AG04450 (cell line): ENCODE results near the gene EYA3. TPM values are rescaled to one million over a fixed set of nuclear protein-coding genes. Genes with fewer than 3 reads are reported as not detected.

Source experiments
- CTCF ChIA-PET: fragments of 300-600, 350-600 bp; formaldehyde crosslinking; extraction: SDS; loops from one replicate; lab custom pipeline; 2022; ENCODE audit warnings: antibody characterized with exemption, inconsistent platforms; lab: Charles Lee
- POLR2A ChIA-PET: fragments of 350-600 bp; formaldehyde crosslinking; extraction: SDS; loops from one replicate; lab custom pipeline; 2021; ENCODE audit warnings: antibody characterized with exemption, inconsistent platforms; lab: Yijun Ruan, JAX
- DNase-seq: peaks from one replicate; pipeline ENCODE4 v3.0.0-alpha.2; 2011; ENCODE audit warnings: low read depth, low spot score
- H3K27ac ChIP-seq: one replicate; pipeline ENCODE4 v1.5.1; 2012; ENCODE audit warnings: low read depth, low read length, control low read depth
- H3K27me3 ChIP-seq: one replicate; pipeline ENCODE4 v1.6.0; 2012; ENCODE audit warnings: low read length; ENCODE audit not compliant: control insufficient read depth, insufficient read depth
- H3K4me3 ChIP-seq: 2 replicates; pipeline ENCODE4 v1.5.1; 2011; ENCODE audit warnings: mild to moderate bottlenecking, low read depth, low read length, control low read depth
- H3K9me3 ChIP-seq: 2 replicates; pipeline ENCODE4 v1.5.1; 2012; ENCODE audit warnings: low read length; ENCODE audit not compliant: control insufficient read depth, insufficient read depth
- polyA plus RNA-seq: library from polyadenylated mRNA; depleted of rRNA; stranded (reverse); fragments of >200 nt; gene quantifications from 2 replicates; pipeline ENCODE4 v1.2.3, GENCODE V29; 2011
- TF ChIP-seq, protein P1 (sequence below): IDR thresholded peaks from 2 replicates; pipeline ENCODE4 v1.5.1; 2011; ENCODE audit warnings: low read depth, low read length, control low read depth, inconsistent platforms

Gene EYA3
- polyA plus RNA-seq, 1 experiment: 17.0 TPM

DNA sequence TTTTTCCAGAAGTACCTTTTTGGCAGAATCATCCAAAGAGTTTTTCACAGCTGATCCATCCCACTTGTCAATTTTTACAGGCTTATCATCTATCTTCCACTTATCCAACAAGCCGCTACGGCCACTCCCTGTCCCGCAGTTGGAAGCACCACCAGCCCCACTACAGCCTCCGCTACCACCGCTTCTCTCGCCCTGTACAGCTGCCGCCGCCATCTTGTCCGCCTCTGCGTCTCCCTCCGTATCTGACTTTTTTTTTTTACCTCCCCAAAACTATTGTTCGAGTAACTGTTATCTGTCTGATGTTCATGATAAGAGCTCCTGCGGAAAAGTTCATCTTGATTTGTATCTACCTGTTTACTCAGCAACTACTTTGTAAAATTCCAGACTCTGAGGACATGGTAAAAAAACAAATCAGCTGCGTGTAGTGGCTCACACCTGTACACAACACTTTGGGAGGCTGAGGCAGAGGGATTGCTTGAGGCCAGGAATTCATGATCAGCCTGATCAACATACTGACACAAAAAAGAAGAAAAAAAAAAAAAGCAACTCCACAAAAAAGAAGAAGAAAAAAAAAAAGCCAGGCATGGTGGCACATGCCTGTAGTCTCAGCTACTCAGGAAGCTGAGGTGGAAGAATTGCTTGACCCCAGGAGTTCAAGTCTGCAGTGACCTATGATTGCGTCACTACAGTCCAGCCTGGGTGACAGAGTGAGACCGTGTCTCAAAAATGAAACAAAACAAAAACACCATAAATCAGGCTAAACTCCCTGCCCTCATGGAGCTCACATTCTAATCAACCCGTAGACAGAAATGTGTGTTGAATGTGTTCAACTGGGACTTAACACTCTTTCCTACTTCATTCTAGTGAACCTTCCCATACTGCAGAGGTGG, 8.0 kb upstream of the EYA3 start:
- ChIA-PET POLR2A (no interaction called here), CTCF (interaction anchor here (0.6 to 1.5 kb wide), 2 partner anchors 112 to 455 kb away, joined by 3 to 7 read pairs; no protein-coding TSS in a partner anchor)
- Histone ChIP-seq H3K27me3 (no peaks in the 10 kb centered on the region), H3K9me3 (no peaks in the 10 kb centered on the region), H3K4me3 (no peak overlapping the region), H3K27ac (no peak overlapping the region)
- DNase-seq: no peak
- TF ChIP-seq, protein P1, sequence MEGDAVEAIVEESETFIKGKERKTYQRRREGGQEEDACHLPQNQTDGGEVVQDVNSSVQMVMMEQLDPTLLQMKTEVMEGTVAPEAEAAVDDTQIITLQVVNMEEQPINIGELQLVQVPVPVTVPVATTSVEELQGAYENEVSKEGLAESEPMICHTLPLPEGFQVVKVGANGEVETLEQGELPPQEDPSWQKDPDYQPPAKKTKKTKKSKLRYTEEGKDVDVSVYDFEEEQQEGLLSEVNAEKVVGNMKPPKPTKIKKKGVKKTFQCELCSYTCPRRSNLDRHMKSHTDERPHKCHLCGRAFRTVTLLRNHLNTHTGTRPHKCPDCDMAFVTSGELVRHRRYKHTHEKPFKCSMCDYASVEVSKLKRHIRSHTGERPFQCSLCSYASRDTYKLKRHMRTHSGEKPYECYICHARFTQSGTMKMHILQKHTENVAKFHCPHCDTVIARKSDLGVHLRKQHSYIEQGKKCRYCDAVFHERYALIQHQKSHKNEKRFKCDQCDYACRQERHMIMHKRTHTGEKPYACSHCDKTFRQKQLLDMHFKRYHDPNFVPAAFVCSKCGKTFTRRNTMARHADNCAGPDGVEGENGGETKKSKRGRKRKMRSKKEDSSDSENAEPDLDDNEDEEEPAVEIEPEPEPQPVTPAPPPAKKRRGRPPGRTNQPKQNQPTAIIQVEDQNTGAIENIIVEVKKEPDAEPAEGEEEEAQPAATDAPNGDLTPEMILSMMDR: no peak

DNA sequence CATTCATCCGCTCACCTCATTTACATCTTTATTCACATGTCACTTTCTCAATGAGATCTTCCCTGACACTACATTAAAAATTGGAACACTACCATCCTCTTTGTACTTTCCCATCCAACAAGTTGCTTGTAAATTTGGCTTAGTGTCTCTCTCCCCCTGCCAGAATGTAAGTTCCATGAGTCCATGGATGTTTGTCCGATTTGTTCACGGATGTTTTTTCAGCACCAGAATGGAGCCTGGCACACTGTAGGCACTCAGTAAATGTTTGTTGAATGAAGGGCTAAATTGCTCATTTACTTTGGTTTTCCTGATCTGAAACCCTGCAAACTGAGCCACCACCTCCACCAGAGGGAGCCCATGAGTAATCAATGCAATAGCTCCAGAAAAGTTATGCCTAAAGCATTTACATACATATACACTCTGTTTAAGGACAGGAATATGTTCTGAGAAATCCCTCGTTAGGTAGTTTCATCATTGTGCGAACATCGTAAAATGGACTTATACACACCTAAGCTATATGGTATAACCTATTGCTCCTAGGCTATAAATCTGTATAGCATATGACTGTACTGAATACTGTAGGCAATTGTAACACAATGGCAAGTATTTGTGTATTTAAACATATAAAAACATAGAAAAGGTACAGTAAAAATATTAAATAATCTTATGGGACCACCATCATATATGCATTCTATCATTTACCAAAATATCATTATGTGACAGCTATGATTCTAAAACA, 2.8 kb upstream of the EYA3 start:
- POLR2A ChIA-PET: interaction anchor here (0.5 to 1.5 kb wide), 7 partner anchors 38 to 159 kb away, joined by 3 to 6 read pairs (median 3); partner anchors contain the start of gene ATP5IF1
- TF ChIP-seq, protein P1: peak; percentile 92

DNA sequence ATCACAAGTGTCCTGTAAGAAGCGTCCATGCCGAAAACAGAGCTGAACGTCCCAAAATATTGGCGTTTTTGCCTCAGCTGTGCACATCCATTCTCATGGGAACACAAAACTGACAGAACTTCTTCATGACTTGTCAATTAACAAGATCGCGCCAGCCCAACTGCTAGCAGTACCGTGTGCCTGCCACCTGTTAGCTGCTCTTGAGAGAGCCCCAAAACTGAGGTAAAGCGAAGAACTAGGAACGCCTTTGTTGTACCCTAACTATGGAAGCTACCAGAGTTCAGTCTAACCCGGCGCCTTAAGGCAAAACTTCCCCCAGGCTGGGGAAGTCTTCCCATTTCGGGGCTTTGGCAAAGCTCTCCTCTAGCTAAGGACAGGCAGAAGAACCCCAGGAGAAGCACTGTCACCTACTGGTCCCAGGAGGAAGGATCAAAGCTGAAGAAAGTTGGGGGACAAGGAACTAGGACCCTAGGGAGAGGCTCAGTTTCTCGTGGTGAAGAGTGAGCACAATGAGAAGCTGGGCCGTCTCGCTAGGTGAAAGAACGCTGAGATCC, 719 bp downstream of the EYA3 start:
- no peak for DNase-seq
- H3K27me3 ChIP-seq: no peaks in the 10 kb centered on the region
- TF ChIP-seq, protein P1: no peak; the same call in 1 of the 2 replicates
- peak overlapping the region; percentile 87 for H3K27ac ChIP-seq
- H3K4me3 ChIP-seq: peak overlapping the region; percentile 80
- CTCF ChIA-PET: interaction anchor here (1.1 to 8.4 kb wide), 3 partner anchors 9 to 122 kb away, joined by 4 to 301 read pairs (median 4); no protein-coding TSS in a partner anchor
- no peaks in the 10 kb centered on the region for H3K9me3 ChIP-seq
- POLR2A ChIA-PET: interaction anchor here (0.6 to 1.5 kb wide), 5 partner anchors 9 to 626 kb away, joined by 3 to 8 read pairs (median 4); no protein-coding TSS in a partner anchor

More for the DNA sequence above, 2.8 kb upstream of the EYA3 start:
- Histone ChIP-seq H3K4me3 (no peak overlapping the region), H3K27ac (no peak overlapping the region), H3K27me3 (no peaks in the 10 kb centered on the region), H3K9me3 (no peaks in the 10 kb centered on the region)
- CTCF ChIA-PET: interaction anchor here (0.6 to 8.4 kb wide), 40 partner anchors 10 to 511 kb away, joined by 3 to 301 read pairs (median 4); no protein-coding TSS in a partner anchor
- peak; percentile 45 for DNase-seq

DNA sequence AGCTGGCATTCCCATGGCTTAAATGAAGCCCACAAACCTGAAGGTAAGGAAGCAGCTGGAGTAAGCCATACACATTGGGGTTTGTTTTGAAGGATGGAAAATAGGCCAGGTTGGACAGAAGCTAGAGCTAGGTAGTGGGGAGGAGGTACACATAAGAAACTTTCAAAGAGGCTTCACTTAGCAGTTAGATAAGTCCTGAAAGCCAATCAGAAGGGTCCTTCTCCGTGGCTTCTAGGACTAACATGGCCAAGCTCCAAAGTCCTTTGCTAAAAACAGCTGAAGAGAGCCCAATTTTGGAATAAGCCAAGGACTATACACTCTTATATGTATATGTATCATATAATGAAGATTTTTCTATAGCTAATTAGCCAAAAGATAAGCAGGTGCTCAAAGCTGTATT, 1.8 kb downstream of the EYA3 start:
- TF ChIP-seq, protein P1: no peak
- POLR2A ChIA-PET: no interaction called here
- DNase-seq: no peak
- H3K27me3 ChIP-seq: no peaks in the 10 kb centered on the region
- no peaks in the 10 kb centered on the region for H3K9me3 ChIP-seq
- CTCF ChIA-PET: interaction anchor here (8.4 kb wide), 1 partner anchor 123 kb away, joined by 301 read pairs; no protein-coding TSS in a partner anchor
- no peak overlapping the region for H3K27ac ChIP-seq
- no peak overlapping the region for H3K4me3 ChIP-seq
